PC-3 (cell line): ENCODE measurements around the gene VSTM2L. TPM values are rescaled to one million over a fixed set of nuclear protein-coding genes. Genes with fewer than 3 reads are reported as not detected.

ENCODE experiments used
- ATAC-seq: fragments of 200-7000 bp; cut with Tn5 transposase; 2 replicates; pipeline ENCODE4 v1.9.1; 2020; ENCODE audit warnings: mild to moderate bottlenecking, moderate library complexity
- BruUV-seq: library from RNA; stranded (reverse); fragments of 400-500 nt; replicated peaks from 2 replicates; lab custom pipeline; 2021; lab: Mats Ljungman, UMichigan
- CTCF ChIA-PET: fragments of 300-600 bp; sonication (Branson Sonifier 250); formaldehyde crosslinking; loops from one replicate; lab custom pipeline; 2022; ENCODE audit warnings: antibody characterized with exemption; lab: Charles Lee
- POLR2A ChIA-PET: fragments of 300-600 bp; sonication (Branson Sonifier 250); formaldehyde crosslinking; loops from one replicate; lab custom pipeline; 2022; ENCODE audit warnings: antibody characterized with exemption; ENCODE audit not compliant: unreplicated experiment; lab: Charles Lee
- DNase-seq: peaks from one replicate; pipeline ENCODE4 v3.0.0-alpha.2; 2015
- H2AFZ ChIP-seq: fragments of 300-600 bp; sonication (generic); 2 replicates; pipeline ENCODE4 v1.6.0; 2016; ENCODE audit warnings: antibody characterized with exemption, low read length
- H3F3A ChIP-seq: fragments of 300-600 bp; sonication (generic); one replicate; pipeline ENCODE4 v1.6.0; 2017; ENCODE audit warnings: antibody characterized with exemption, low read length, control low read depth, mild to moderate bottlenecking; ENCODE audit not compliant: unreplicated experiment
- H3K27ac ChIP-seq: fragments of 300-600 bp; sonication (generic); 2 replicates; pipeline ENCODE4 v1.5.1; 2016; ENCODE audit warnings: mild to moderate bottlenecking, low read length
- H3K27me3 ChIP-seq: fragments of 300-600 bp; sonication (generic); 2 replicates; pipeline ENCODE4 v1.6.1; 2016; ENCODE audit warnings: low read length, mixed read lengths
- H3K36me3 ChIP-seq: fragments of 300-600 bp; sonication (generic); 2 replicates; pipeline ENCODE4 v1.6.1; 2016; ENCODE audit warnings: low read depth, mixed run types, low read length, mixed read lengths
- H3K4me1 ChIP-seq: fragments of 300-600 bp; sonication (generic); 2 replicates; pipeline ENCODE4 v1.5.1; 2016; ENCODE audit warnings: low read length; ENCODE audit not compliant: insufficient read depth
- H3K4me2 ChIP-seq: fragments of 300-600 bp; sonication (generic); 2 replicates; pipeline ENCODE4 v1.6.0; 2016; ENCODE audit warnings: low read length
- H3K4me3 ChIP-seq: fragments of 300-600 bp; sonication (generic); 2 replicates; pipeline ENCODE4 v1.5.1; 2016; ENCODE audit warnings: mild to moderate bottlenecking, low read length, mixed read lengths
- H3K79me2 ChIP-seq: fragments of 300-600 bp; sonication (generic); 2 replicates; pipeline ENCODE4 v1.6.1; 2017; ENCODE audit warnings: low read length, mixed read lengths
- H3K9ac ChIP-seq: fragments of 300-600 bp; sonication (generic); 2 replicates; pipeline ENCODE4 v1.6.0; 2016; ENCODE audit warnings: mild to moderate bottlenecking, low read length
- H3K9me2 ChIP-seq: fragments of 300-600 bp; sonication (generic); replicated peaks from 2 replicates; pipeline ENCODE4 v1.6.1; 2016; ENCODE audit warnings: mixed run types, low read length, mixed read lengths
- H3K9me3 ChIP-seq: fragments of 300-600 bp; sonication (generic); 2 replicates; pipeline ENCODE4 v1.6.1; 2016; ENCODE audit warnings: low read length, mixed read lengths
- H4K20me1 ChIP-seq: fragments of 300-600 bp; sonication (generic); 2 replicates; pipeline ENCODE4 v1.6.1; 2016; ENCODE audit warnings: low read length, mixed read lengths
- CTCF ChIP-seq: fragments of 300-600 bp; sonication (generic); conservative IDR thresholded peaks from 2 replicates; pipeline ENCODE4 v1.5.1; 2017; ENCODE audit warnings: antibody characterized with exemption, low read depth, mild to moderate bottlenecking, low read length
- EZH2 ChIP-seq: fragments of 300-600 bp; sonication (generic); IDR thresholded peaks from one replicate; pipeline ENCODE4 v1.6.1; 2017; ENCODE audit warnings: antibody characterized with exemption, mild to moderate bottlenecking, low read length; ENCODE audit not compliant: unreplicated experiment
- EZH2phosphoT487 ChIP-seq: fragments of 300-600 bp; sonication (generic); IDR thresholded peaks from 2 replicates; pipeline ENCODE4 v1.6.1; 2018; ENCODE audit warnings: mild to moderate bottlenecking, antibody characterized with exemption, low read length, borderline replicate concordance
- intact Hi-C: fragments of 100-400 bp; cut with micrococcal nuclease; formaldehyde crosslinking; loops from 2 replicates; pipeline ENCODE4 v1.9.0; 2023
- total RNA-seq: library from RNA; depleted of rRNA; stranded (reverse); fragments of >200 nt; gene quantifications from 2 replicates; pipeline ENCODE4 v1.2.3, GENCODE V29; 2014

VSTM2L gene
- total RNA-seq, 1 experiment from 2014 or later: 45.8 TPM

- ChIA-PET POLR2A (no interaction called here), CTCF (no interaction called here)
- Histone ChIP-seq H3K4me2 (peak overlapping the region; percentile 86), H3K4me3 (peak overlapping the region; percentile 69), H2AFZ (no peak overlapping the region), H3K9ac (no peak overlapping the region), H3K27me3 (no peaks in the 10 kb centered on the region), H3K4me1 (peaks cover 20% of the 10 kb centered on the region), H4K20me1 (no peaks in the 10 kb centered on the region), H3K79me2 (peaks cover 32% of the 10 kb centered on the region), H3K27ac (no peak overlapping the region), H3K9me3 (no peaks in the 10 kb centered on the region), H3K36me3 (no peaks in the 10 kb centered on the region), H3K9me2 (no peaks in the 10 kb centered on the region), H3F3A (no peaks in the 10 kb centered on the region)
- intact Hi-C loops: loop anchor here (5.0 kb wide), 1 partner anchor 53 kb away; no protein-coding TSS in a partner anchor
- no peak for DNase-seq
- TSS peak; percentile 35 for BruUV-seq
- no peak for TF ChIP-seq EZH2
- TF ChIP-seq CTCF: no peak
- no peak for TF ChIP-seq EZH2phosphoT487
- no peak for ATAC-seq
These were observed 1.2 kb downstream of the VSTM2L start for GRCh38 chr20:37904008-37904642.

GRCh38 chr20:37904845-37905373 lies 2.0 kb downstream of the VSTM2L start:
- intact Hi-C loops: loop anchor here (5.0 kb wide), 1 partner anchor 52 kb away; no protein-coding TSS in a partner anchor
- Histone ChIP-seq H3K9me2 (no peaks in the 10 kb centered on the region), H4K20me1 (no peaks in the 10 kb centered on the region)

More at GRCh38 chr20:37904845-37905373, 2.0 kb downstream of the VSTM2L start:
- Histone ChIP-seq H2AFZ (no peak overlapping the region), H3K9ac (no peak overlapping the region), H3K4me1 (peaks cover 20% of the 10 kb centered on the region), H3K36me3 (no peaks in the 10 kb centered on the region), H3K9me3 (no peaks in the 10 kb centered on the region), H3F3A (no peaks in the 10 kb centered on the region), H3K27ac (no peak overlapping the region), H3K79me2 (peaks cover 35% of the 10 kb centered on the region), H3K4me3 (no peak overlapping the region), H3K27me3 (no peaks in the 10 kb centered on the region), H3K4me2 (peak overlapping the region; percentile 86)
- TF ChIP-seq EZH2: no peak
- TF ChIP-seq CTCF: no peak
- TF ChIP-seq EZH2phosphoT487: no peak
- no TSS peak for BruUV-seq
- POLR2A ChIA-PET: no interaction called here
- CTCF ChIA-PET: no interaction called here
- DNase-seq (no peak), ATAC-seq (no peak)
